ENCODE measurements around the gene TP53TG5.

DNA sequence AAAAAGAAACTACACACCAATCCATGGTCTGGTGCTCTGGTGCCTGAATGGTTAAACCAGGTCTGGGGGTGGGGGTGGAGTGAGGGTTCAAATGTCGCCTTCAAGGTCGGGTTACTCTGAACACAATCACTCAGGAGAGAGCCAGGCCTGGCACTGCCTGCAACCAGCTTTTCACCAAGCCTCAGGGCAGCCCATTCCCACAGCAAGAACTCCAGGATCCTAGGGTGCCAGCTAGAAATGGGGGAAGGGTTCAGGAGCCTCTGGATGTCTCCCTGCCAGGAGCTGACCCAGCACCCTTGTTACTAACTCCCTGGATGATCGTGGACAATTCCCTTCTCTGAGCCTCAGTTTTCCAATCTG, 36.6 kb downstream of the TP53TG5 start:
- TF ChIP-seq POLR2A (IDR thresholded peaks at IDR 0.05; ENCODE audit: low read depth, low read length) (no peak), TAF1 (IDR thresholded peaks at IDR 0.05; ENCODE audit: borderline replicate concordance, low read depth, low read length) (no peak), POLR2AphosphoS5 (IDR thresholded peaks at IDR 0.05; ENCODE audit: low read depth, low read length) (no peak)
